Upper lobe of right lung (tissue), 1 donor: ENCODE results near the gene SORBS1. TPM values are rescaled to one million over a fixed set of nuclear protein-coding genes. Genes with fewer than 3 reads are reported as not detected.

Experiments used
- ATAC-seq: fragments of 200-7000 bp; cut with Tn5 transposase; one replicate; pipeline ENCODE4 v1.9.1; 2020; ENCODE audit warnings: mild to moderate bottlenecking, moderate library complexity
- DNase-seq: peaks from one replicate; pipeline ENCODE4 v3.0.0-alpha.2; 2020
- H3K27ac ChIP-seq: fragments of 200-600 bp; one replicate; pipeline ENCODE4 v1.8.0; 2022
- H3K27me3 ChIP-seq: fragments of 200-600 bp; one replicate; pipeline ENCODE4 v1.8.0; 2022; ENCODE audit warnings: mild to moderate bottlenecking
- H3K36me3 ChIP-seq: fragments of 200-600 bp; one replicate; pipeline ENCODE4 v1.8.0; 2022
- H3K4me1 ChIP-seq: fragments of 200-600 bp; one replicate; pipeline ENCODE4 v1.8.0; 2022
- H3K4me3 ChIP-seq: fragments of 200-600 bp; one replicate; pipeline ENCODE4 v1.8.0; 2022; ENCODE audit warnings: mild to moderate bottlenecking
- H3K9me3 ChIP-seq: fragments of 200-600 bp; one replicate; pipeline ENCODE4 v1.8.0; 2022
- intact Hi-C: fragments of 100-400 bp; cut with DNase I; formaldehyde crosslinking; loops from one replicate; pipeline ENCODE4 v1.11.0; 2022
- total RNA-seq: library from RNA; stranded (reverse); fragmentation: NEBNext Ultra II Directional; extraction: Animal tissue kit (Norgen Biotek cat#: 25700); gene quantifications from one replicate; pipeline ENCODE4 v1.2.1, GENCODE V29; 2021
- TF ChIP-seq, protein P1 (sequence below): fragments of 200-600 bp; IDR thresholded peaks from one replicate; pipeline ENCODE4 v1.8.0; 2022; ENCODE audit warnings: antibody characterized with exemption
- donor health status: DM: no; HTN: yes; CAD: no; lungs with severe emphysema.

The SORBS1 gene
- total RNA-seq, 1 donor from 2014 or later = 50.7 TPM

GRCh38 chr10:95262763-95263518, 298.2 kb downstream of the SORBS1 start:
- ATAC-seq (peak; percentile 59), DNase-seq (no peak)
- no peak overlapping the region for H3K4me3 ChIP-seq
- H3K27ac ChIP-seq = no peak overlapping the region
- TF ChIP-seq, protein P1, sequence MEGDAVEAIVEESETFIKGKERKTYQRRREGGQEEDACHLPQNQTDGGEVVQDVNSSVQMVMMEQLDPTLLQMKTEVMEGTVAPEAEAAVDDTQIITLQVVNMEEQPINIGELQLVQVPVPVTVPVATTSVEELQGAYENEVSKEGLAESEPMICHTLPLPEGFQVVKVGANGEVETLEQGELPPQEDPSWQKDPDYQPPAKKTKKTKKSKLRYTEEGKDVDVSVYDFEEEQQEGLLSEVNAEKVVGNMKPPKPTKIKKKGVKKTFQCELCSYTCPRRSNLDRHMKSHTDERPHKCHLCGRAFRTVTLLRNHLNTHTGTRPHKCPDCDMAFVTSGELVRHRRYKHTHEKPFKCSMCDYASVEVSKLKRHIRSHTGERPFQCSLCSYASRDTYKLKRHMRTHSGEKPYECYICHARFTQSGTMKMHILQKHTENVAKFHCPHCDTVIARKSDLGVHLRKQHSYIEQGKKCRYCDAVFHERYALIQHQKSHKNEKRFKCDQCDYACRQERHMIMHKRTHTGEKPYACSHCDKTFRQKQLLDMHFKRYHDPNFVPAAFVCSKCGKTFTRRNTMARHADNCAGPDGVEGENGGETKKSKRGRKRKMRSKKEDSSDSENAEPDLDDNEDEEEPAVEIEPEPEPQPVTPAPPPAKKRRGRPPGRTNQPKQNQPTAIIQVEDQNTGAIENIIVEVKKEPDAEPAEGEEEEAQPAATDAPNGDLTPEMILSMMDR = no peak
- intact Hi-C loops = no loop called here
- peaks cover 34% of the 10 kb centered on the region for H3K36me3 ChIP-seq
- H3K4me1 ChIP-seq = peaks cover 43% of the 10 kb centered on the region
- H3K27me3 ChIP-seq = no peaks in the 10 kb centered on the region
- no peaks in the 10 kb centered on the region for H3K9me3 ChIP-seq

DNA sequence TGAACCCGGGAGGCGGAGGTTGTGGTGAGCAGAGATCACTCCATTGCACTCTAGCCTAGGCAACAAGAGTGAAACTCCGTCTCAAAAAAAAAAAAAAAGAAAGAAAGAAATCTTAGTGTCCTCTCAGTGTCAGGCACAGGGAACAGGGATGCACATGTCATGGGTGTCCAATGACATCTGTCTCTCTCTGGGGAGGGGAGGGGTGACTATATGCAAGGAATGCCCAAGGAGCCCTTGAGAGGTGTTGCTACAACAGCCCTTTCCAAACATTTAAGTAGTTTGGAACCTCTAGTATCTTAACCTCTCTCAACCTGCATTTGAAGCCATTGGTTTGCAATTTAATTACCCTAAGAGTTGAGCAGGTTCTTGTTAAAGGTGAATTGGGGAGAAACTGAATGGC, 299.2 kb downstream of the SORBS1 start:
- Histone ChIP-seq H3K27ac (no peak overlapping the region), H3K27me3 (no peaks in the 10 kb centered on the region), H3K4me3 (no peak overlapping the region), H3K4me1 (peaks cover 37% of the 10 kb centered on the region), H3K9me3 (no peaks in the 10 kb centered on the region), H3K36me3 (peaks cover 38% of the 10 kb centered on the region)
- intact Hi-C loops = no loop called here
- ATAC-seq (peak; percentile 8), DNase-seq (no peak)
- TF ChIP-seq, protein P1 = no peak

Other genes with a start within 250 kb of the SORBS1 start
- 32.8 TPM for gene ALDH18A1, start 95.3 kb upstream of the SORBS1 start, total RNA-seq
- 29.0 TPM for gene TCTN3, start 132.6 kb upstream of the SORBS1 start, total RNA-seq
- gene ENTPD1, start 194.8 kb upstream of the SORBS1 start, total RNA-seq = 64.6 TPM